ENCODE results near the gene ELMO3. TPM values are rescaled to one million over a fixed set of nuclear protein-coding genes. Genes with fewer than 3 reads are reported as not detected.

Gene ELMO3
- total and polyA plus RNA-seq, 8 donors: 4.9 to 21.2 (median 8.5) TPM

DNA sequence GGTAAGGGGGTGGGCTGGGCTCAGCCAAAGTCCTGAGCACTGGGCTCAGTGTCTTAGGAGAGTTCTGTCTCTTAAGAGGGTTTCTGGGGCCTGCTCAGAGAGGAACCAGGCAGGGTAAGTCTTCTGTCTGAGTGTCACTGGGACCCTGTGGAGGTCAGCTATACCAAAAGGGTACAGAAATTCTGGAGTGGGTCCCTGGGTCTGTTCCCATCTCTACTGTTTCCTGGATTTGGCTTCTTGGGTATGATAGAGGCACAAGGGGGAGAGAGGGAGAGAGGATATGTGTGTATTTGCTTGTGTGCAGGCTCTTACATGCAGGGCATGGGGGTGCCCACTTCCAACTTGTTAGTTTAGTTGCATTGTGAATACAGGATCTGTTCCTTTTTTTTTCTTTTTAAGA lies 5.4 kb upstream of the ELMO3 start:
- DNase-seq: peak in 1 of 4 donors; percentile 2
- peaks cover 18 to 65% of the 10 kb centered on the region in 2 donors for H3K4me1 ChIP-seq
- no peaks in the 10 kb centered on the region for H3K9me3 ChIP-seq
- peak overlapping the region in 1 of 2 donors; percentile 99 for H3K4me3 ChIP-seq
- TF ChIP-seq, protein P1, sequence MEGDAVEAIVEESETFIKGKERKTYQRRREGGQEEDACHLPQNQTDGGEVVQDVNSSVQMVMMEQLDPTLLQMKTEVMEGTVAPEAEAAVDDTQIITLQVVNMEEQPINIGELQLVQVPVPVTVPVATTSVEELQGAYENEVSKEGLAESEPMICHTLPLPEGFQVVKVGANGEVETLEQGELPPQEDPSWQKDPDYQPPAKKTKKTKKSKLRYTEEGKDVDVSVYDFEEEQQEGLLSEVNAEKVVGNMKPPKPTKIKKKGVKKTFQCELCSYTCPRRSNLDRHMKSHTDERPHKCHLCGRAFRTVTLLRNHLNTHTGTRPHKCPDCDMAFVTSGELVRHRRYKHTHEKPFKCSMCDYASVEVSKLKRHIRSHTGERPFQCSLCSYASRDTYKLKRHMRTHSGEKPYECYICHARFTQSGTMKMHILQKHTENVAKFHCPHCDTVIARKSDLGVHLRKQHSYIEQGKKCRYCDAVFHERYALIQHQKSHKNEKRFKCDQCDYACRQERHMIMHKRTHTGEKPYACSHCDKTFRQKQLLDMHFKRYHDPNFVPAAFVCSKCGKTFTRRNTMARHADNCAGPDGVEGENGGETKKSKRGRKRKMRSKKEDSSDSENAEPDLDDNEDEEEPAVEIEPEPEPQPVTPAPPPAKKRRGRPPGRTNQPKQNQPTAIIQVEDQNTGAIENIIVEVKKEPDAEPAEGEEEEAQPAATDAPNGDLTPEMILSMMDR (IDR thresholded peaks at IDR 0.05): no peak
- no peak for ATAC-seq
- intact Hi-C loops (cut with DNase I): no loop called here
- H3K36me3 ChIP-seq: peaks cover 0 to 52% of the 10 kb centered on the region in 2 donors
- no peak overlapping the region for H3K27ac ChIP-seq
- H3K27me3 ChIP-seq: no peaks in the 10 kb centered on the region

DNA sequence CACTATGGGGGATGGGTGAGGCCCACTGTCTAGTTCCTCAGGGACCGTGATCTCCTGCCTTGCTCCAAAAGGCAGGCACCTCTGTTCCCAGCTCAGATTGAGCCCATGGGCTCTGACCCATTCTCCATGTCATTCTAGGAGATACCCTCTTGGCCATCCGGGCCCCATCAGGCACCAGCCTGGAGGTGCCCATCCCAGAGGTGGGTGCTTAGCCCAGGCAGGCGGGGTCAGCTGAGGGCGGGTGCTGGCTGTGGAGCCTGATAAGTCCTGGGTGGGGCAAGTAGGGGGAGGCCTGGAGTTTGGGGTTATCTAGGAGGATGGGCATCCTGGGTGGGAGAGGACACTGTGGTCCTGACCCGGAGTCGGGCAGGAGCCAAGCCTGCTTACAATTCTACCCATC lies 4.7 kb upstream of the ELMO3 start:
- no peaks in the 10 kb centered on the region for H3K27me3 ChIP-seq
- no peak overlapping the region for H3K27ac ChIP-seq
- H3K9me3 ChIP-seq: no peaks in the 10 kb centered on the region
- peaks cover 18 to 66% of the 10 kb centered on the region in 2 donors for H3K4me1 ChIP-seq
- TF ChIP-seq, protein P1 (IDR thresholded peaks at IDR 0.05): no peak
- peaks cover 0 to 59% of the 10 kb centered on the region in 2 donors for H3K36me3 ChIP-seq
- intact Hi-C loops (cut with DNase I): no loop called here
- H3K4me3 ChIP-seq: no peak overlapping the region
- ATAC-seq: no peak
- peak in 1 of 4 donors; percentile 74 for DNase-seq

DNA sequence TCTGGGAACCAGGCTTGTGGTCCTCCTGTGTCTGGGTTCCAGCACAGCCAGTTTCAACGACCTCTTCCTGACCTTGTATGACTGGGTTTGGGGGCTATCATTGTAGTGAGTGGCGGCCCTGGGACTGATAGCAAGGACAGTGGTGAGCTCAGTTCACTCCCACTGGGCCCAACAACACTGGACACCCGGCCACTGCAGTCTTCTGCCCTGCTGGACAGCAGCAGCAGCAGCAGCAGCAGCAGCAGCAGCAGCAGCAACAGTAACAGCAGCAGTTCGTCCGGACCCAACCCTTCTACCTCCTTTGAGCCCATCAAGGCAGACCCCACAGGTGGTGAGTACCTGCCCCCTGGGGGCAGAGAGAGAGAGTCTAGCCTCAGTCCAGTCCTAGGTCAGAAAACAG lies 3.3 kb upstream of the ELMO3 start:
- no peaks in the 10 kb centered on the region for H3K9me3 ChIP-seq
- DNase-seq (peak in 1 of 4 donors; percentile 28), ATAC-seq (no peak)
- H3K4me3 ChIP-seq: no peak overlapping the region
- intact Hi-C loops (cut with DNase I): no loop called here
- H3K36me3 ChIP-seq: peaks cover 0 to 71% of the 10 kb centered on the region in 2 donors
- no peaks in the 10 kb centered on the region for H3K27me3 ChIP-seq
- TF ChIP-seq, protein P1 (IDR thresholded peaks at IDR 0.05): no peak
- peaks cover 18 to 69% of the 10 kb centered on the region in 2 donors for H3K4me1 ChIP-seq
- no peak overlapping the region for H3K27ac ChIP-seq

- peaks cover 15 to 59% of the 10 kb centered on the region in 2 donors for H3K4me1 ChIP-seq
- TF ChIP-seq, protein P1 (IDR thresholded peaks at IDR 0.05): no peak
- intact Hi-C loops (cut with DNase I): no loop called here
- ATAC-seq (no peak), DNase-seq (no peak)
- H3K27ac ChIP-seq: no peak overlapping the region
- H3K4me3 ChIP-seq: no peak overlapping the region
- no peaks in the 10 kb centered on the region for H3K27me3 ChIP-seq
- H3K36me3 ChIP-seq: peaks cover 0 to 83% of the 10 kb centered on the region in 2 donors
- H3K9me3 ChIP-seq: no peaks in the 10 kb centered on the region
Observed at GRCh38 chr16:67196881-67197280, 2.0 kb upstream of the ELMO3 start.

DNA sequence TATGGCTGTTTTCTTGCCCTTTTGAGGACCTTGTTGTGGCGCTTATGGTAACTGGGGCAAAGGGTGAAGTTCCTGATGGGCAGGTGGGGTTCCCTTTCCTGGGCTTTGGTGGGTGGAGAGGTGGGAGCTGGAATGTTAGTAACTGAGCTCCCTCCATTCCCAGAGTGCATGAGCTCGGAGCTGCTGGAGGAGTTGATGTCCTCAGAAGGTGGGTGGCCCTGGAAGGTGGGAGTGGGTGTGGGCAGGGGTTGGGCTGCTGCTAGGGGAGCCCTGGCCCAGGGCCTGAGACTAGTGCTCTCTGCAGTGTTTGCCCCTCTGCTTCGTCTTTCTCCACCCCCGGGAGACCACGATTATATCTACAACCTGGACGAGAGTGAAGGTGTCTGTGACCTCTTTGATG lies 1.2 kb upstream of the ELMO3 start:
- peaks cover 0 to 91% of the 10 kb centered on the region in 2 donors for H3K36me3 ChIP-seq
- peaks cover 13 to 56% of the 10 kb centered on the region in 2 donors for H3K4me1 ChIP-seq

More for the DNA sequence above, 1.2 kb upstream of the ELMO3 start:
- H3K4me3 ChIP-seq: no peak overlapping the region
- TF ChIP-seq, protein P1 (IDR thresholded peaks at IDR 0.05): no peak
- intact Hi-C loops (cut with DNase I): no loop called here
- peak in 1 of 4 donors; percentile 32 for DNase-seq
- ATAC-seq: no peak
- no peaks in the 10 kb centered on the region for H3K27me3 ChIP-seq
- H3K9me3 ChIP-seq: no peaks in the 10 kb centered on the region
- H3K27ac ChIP-seq: peak overlapping the region in 1 of 2 donors; percentile 61

Measured in left lung (tissue), 10 donors.